HG03354 (cell line): Measurements from ENCODE around the gene KRT9.

ENCODE experiments used
- ATAC-seq: cut with Tn5 transposase; IDR thresholded peaks from one replicate; pipeline ENCODE4 v1.9.1; 2021; ENCODE audit warnings: mild to moderate bottlenecking; ENCODE audit not compliant: unreplicated experiment, poor library complexity, severe bottlenecking

KRT9 gene

DNA sequence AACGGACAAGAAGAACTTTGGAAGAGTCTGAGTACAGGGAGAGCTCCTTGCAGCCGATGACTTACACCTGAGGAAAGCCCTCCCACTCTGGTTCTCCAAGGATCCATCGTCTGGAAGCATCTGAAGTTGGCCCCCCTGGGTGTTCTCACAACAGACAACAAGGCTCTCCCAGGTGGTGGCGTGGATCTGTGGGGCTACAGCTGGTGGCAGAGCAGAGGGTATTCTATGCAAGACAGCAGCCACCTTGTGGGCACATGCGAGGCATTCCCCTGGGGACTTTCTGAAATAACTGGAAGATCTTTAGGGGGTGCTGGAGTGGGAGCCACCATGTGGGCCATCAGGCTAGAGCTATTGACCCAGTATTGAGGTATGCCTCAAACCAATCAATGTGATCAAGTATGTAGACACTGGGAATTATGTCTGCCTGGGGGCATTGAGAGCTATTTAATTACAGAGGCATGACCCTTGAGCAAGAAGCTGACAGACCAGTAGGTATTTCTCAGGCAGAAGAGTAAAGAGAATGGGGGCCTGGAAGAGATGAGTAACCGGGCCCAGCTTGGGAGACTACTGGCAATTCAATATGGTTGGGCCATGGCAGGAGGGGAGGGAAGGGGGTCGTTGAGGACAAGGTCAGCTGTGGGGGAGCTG is 36.8 kb downstream of the KRT9 start:
- no peak for ATAC-seq

DNA sequence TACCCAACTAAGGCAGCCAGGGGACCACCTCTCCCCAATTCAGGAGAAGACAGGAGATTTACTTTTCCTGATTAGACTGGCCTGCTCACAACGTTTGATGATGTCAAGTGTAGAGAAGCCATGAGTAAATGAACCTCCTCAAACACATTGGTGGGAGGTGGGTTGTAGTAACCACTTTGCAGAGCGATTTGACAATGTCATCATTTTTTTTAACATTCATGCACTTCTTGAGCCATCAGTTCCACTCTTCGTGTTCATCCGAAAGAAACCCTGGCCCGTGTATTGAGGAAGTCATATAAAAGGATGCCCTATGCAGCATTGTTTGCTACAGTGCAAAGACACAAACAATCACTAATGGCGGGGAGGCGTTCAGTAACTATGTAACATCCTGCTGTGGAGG is 38.2 kb downstream of the KRT9 start:
- no peak for ATAC-seq

- no peak for ATAC-seq
Measured at GRCh38 chr17:41532947-41533570, 38.8 kb downstream of the KRT9 start.

- no peak for ATAC-seq
Measured at GRCh38 chr17:41531993-41532392, 39.9 kb downstream of the KRT9 start.

GRCh38 chr17:41530062-41531048 is 41.5 kb downstream of the KRT9 start:
- no peak for ATAC-seq

DNA sequence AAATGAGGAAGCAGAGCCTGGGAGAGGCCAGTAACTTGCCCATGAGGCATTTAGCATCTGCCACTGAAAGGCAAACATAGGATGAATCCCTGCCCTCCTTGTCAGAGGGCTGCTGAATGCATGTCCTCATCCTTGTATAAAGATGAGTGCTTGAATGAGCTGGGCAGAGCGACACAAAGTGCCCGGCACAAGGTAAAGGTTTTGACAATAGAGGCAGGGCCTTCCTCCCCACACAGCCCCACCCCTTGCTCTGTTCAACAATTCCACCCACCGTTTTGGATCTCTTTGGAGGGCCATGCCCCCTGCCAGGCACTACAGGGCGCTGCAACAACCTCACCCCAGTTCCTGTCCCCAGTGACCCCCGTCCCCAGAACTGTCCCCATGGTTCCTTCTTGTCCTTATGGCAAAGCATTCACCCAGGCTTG is 42.4 kb downstream of the KRT9 start:
- ATAC-seq = no peak

DNA sequence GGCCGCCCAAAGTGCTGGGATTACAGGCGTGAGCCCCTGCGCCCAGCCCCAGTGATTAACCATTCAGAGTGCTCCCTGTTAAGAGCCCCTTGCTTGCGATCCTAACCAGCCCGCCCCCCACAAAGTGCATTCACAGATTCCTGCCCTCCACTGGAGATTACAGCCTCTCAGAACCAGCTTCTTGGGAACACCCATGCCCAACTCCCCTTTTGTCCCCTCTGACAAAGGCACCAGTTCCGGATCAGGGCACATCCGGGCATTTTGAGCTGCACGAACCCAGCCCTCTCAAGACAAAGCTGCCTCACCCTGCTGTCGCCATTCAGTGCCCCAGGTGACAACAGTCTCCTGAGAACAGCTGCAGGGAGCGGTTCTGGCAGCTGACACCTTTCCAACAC is 42.9 kb downstream of the KRT9 start:
- ATAC-seq = no peak

DNA sequence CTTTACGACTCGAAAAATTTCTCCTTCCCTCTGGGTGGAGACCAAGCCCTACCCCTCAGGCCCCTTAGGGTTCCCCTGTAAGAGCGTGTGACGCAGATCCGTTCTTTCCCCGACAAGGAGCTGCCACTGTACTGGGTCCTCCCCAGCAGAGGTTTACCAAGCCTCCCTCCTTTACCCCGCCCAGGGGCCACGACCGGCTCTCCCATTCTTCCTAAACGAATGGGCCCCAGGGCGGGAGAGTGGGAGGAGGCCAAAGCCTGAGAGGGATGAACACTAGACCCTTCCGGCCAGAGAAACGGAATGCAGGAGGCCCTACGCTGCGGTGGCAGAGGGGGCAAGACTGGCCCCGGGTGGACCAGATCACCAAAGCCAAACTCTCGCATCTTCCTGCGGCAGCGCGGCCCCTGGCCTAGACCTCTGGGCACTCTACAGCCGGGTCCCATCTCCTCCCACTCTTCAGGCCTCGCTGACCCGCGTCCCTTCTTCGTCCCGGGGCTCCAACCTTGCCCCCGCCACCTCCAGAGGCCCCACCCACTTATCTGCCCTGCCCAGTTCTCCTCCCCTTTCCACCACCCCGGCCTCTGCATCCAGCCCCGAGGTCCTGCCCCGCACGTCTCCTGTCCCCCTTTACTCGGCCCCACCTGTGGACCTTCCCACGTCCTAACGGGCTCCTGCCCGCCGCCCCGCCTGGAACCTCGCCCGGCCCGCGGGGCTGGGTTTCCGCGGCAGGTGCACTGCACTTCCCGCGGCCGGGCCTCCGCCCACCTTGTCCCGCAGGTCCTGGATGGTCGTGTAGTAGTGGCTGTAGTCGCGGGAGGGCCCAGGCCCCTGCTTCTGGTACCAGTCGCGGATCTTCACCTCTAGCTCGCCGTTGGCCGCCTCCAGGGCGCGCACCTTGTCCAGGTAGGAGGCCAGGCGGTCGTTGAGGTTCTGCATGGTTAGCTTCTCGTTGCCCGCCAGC is 44.5 kb downstream of the KRT9 start:
- no peak for ATAC-seq

DNA sequence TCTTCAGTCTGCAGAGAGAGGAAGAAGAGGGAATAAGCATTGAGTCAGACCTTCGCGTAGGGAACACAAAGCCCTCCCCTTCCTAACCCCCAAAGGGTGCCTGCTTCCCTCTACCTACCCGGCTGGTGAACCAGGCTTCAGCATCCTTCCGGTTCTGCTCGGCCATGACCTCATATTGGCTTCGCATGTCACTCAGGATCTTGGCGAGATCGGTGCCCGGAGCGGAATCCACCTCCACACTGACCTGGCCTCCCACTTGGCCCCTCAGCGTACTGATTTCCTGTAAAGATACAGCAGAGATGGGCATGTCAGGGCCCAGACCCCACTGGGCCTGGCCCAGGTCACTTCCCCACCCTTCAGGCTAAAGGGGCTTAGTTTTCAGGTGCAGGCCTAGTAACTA is 47.6 kb downstream of the KRT9 start:
- ATAC-seq = no peak

DNA sequence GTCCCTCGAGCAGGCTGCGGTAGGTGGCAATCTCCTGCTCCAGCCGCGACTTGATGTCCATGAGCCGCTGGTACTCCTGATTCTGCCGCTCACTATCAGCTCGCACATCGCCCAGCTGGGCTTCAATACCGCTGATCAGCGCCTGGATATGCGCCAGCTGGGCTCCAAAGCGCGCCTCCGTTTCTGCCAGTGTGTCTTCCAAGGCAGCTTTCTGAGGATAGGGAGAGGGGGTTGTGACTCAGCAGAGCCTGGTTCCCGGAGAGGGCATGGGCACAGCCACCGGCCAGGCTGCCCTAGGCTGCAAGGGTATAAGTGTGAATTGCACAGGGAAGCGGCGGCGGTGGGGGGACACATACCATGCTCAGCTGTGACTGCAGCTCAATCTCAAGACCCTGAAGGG is 48.1 kb downstream of the KRT9 start:
- no peak for ATAC-seq

- no peak for ATAC-seq
Measured at GRCh38 chr17:41523225-41523593, 48.6 kb downstream of the KRT9 start.

GRCh38 chr17:41522301-41523224 is 49.3 kb downstream of the KRT9 start:
- ATAC-seq = no peak

DNA sequence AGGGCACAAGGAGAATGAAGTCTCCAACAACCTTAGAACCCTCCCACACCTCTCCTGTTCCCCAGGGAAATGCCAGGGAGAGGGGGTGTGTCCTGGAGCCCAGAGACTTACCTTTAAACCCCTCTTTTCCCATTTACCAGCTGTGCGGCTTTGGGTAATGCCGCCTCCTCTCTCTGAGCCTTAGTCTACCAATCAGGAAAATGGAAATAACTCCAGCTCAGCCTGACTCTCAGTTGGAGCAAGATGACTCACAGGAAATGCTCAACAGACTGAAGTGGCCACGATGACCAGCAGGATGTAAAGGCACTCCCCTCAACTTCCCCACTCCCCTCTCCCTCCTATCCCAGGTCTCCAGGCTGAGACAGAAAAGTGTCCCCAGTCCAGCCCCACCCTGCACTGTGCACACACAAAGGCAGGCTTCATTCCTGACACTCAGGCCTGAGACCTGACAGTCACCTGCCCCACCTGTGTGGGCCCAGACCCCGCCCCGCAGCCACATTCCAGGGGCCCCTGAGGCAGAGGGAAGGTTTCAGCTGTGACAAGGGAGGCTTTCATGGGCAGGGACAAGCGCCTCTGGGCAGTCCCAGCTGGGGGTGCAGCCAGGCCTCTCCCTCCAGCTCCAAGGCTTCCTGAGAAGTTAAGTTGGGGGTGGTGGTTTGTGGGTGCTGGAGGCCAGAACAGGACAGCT is 50.1 kb downstream of the KRT9 start:
- no peak for ATAC-seq

DNA sequence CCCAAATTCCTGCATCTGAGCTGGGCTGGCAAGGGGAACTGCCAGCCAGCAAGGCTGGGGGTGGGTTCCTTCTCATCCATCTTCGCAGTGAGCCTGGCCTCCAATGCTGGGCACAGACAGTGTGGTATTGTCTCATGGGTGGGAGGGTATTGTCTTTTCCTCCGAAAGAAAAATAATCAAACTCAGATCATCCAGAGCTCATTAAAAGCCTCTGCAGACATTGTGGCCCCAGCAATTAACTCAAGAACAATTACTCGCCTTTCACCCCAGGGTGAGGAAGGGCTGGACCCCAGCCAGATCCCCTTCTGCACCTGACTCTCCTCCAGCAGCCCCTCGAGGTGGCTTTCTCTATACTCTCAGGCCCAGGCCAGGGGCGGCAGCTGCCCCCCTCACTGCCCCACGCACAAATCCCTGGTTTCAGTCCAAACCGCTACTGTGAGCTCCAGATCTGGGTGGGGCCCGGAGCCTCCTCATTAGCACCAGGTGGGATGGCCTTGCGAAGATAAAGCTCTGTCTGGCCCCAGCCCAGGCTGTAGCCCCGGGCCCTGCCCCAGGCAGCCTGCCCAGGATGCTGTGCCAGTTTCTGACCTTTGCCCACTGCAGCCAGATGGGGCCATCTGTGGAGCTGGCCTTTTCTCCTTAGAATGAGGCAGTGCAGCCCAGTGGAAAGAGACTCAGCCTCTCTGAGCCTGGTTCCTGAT is 50.9 kb downstream of the KRT9 start:
- no peak for ATAC-seq

GRCh38 chr17:41519501-41520224 is 52.2 kb downstream of the KRT9 start:
- no peak for ATAC-seq

- ATAC-seq = no peak
Measured at GRCh38 chr17:41518789-41519449, 52.9 kb downstream of the KRT9 start, which contains the start of gene KRT15. KRT15 (minus strand) TSS chr17:41518890; CDS start chr17:41518827, 63 bp downstream.
